Ectodermal cell (in vitro differentiated cells): ENCODE results near the gene SDCCAG8.

Experiments
- H3K27ac ChIP-seq: 2 replicates; pipeline ENCODE4 v1.7.0; 2013; ENCODE audit warnings: mild to moderate bottlenecking, low read depth, low read length; ENCODE audit not compliant: insufficient read depth, poor library complexity, severe bottlenecking
- H3K27me3 ChIP-seq: 2 replicates; pipeline ENCODE4 v1.7.0; 2013; ENCODE audit warnings: mild to moderate bottlenecking, low read length; ENCODE audit not compliant: insufficient read depth, control insufficient read depth, poor library complexity, severe bottlenecking
- H3K36me3 ChIP-seq: one replicate; pipeline ENCODE4 v1.7.0; 2013; ENCODE audit warnings: low read length; ENCODE audit not compliant: control insufficient read depth, insufficient read depth
- H3K4me1 ChIP-seq: one replicate; pipeline ENCODE4 v1.7.0; 2013; ENCODE audit warnings: low read length; ENCODE audit not compliant: control insufficient read depth, insufficient read depth
- H3K4me3 ChIP-seq: 2 replicates; pipeline ENCODE4 v1.7.0; 2013; ENCODE audit warnings: low read depth, low read length, control low read depth; ENCODE audit not compliant: insufficient read depth
- H3K9me3 ChIP-seq: 2 replicates; pipeline ENCODE4 v1.7.0; 2013; ENCODE audit warnings: mild to moderate bottlenecking, low read length, moderate library complexity; ENCODE audit not compliant: control insufficient read depth
- WGBS, 2 experiments: methylation state at CpG; one replicate each; pipeline ENCODE4 v1.1.7; 2013; ENCODE audit warnings: missing lambda C conversion rate in 2 of 2; 5-methylcytosine and 5-hydroxymethylcytosine counted together

SDCCAG8 gene

GRCh38 chr1:243443557-243443956, 187.7 kb downstream of the SDCCAG8 start:
- H3K4me3 ChIP-seq: no peak overlapping the region
- no peaks in the 10 kb centered on the region for H3K9me3 ChIP-seq
- WGBS, 2 experiments: 95 to 97% methylated on average over 4 of the region's 4 CpGs
- no peaks in the 10 kb centered on the region for H3K36me3 ChIP-seq
- no peaks in the 10 kb centered on the region for H3K27me3 ChIP-seq
- peaks cover 8% of the 10 kb centered on the region for H3K4me1 ChIP-seq
- H3K27ac ChIP-seq: no peak overlapping the region

GRCh38 chr1:243447347-243447746, 191.5 kb downstream of the SDCCAG8 start:
- Histone ChIP-seq H3K9me3 (no peaks in the 10 kb centered on the region), H3K27ac (no peak overlapping the region), H3K36me3 (no peaks in the 10 kb centered on the region), H3K4me3 (no peak overlapping the region), H3K4me1 (peaks cover 3% of the 10 kb centered on the region), H3K27me3 (no peaks in the 10 kb centered on the region)
- WGBS, 2 experiments: 60 to 95% methylated on average over 1 to 3 of the region's 3 CpGs

- 87% methylated on average over 4 of the region's 4 CpGs for WGBS, 2 experiments
- Histone ChIP-seq H3K9me3 (no peaks in the 10 kb centered on the region), H3K27ac (no peak overlapping the region), H3K4me1 (no peaks in the 10 kb centered on the region), H3K27me3 (no peaks in the 10 kb centered on the region), H3K4me3 (no peak overlapping the region), H3K36me3 (no peaks in the 10 kb centered on the region)
These were observed 192.0 kb downstream of the SDCCAG8 start for GRCh38 chr1:243447844-243448243.

GRCh38 chr1:243449373-243449772, 193.5 kb downstream of the SDCCAG8 start:
- no peak overlapping the region for H3K4me3 ChIP-seq
- H3K27me3 ChIP-seq: no peaks in the 10 kb centered on the region
- no peaks in the 10 kb centered on the region for H3K9me3 ChIP-seq
- 92 to 94% methylated on average over 6 of the region's 6 CpGs for WGBS, 2 experiments
- H3K4me1 ChIP-seq: no peaks in the 10 kb centered on the region
- no peaks in the 10 kb centered on the region for H3K36me3 ChIP-seq
- no peak overlapping the region for H3K27ac ChIP-seq

GRCh38 chr1:243452092-243452491, 196.3 kb downstream of the SDCCAG8 start:
- no peaks in the 10 kb centered on the region for H3K27me3 ChIP-seq
- H3K36me3 ChIP-seq: no peaks in the 10 kb centered on the region
- H3K9me3 ChIP-seq: no peaks in the 10 kb centered on the region
- no peaks in the 10 kb centered on the region for H3K4me1 ChIP-seq
- no peak overlapping the region for H3K27ac ChIP-seq
- H3K4me3 ChIP-seq: no peak overlapping the region
- WGBS, 2 experiments: 90 to 95% methylated on average over 2 of the region's 2 CpGs

- H3K4me3 ChIP-seq: no peak overlapping the region
- no peaks in the 10 kb centered on the region for H3K4me1 ChIP-seq
- no peak overlapping the region for H3K27ac ChIP-seq
- WGBS, 2 experiments: 95 to 96% methylated on average over 16 of the region's 17 CpGs
- H3K27me3 ChIP-seq: no peaks in the 10 kb centered on the region
- no peaks in the 10 kb centered on the region for H3K36me3 ChIP-seq
- no peaks in the 10 kb centered on the region for H3K9me3 ChIP-seq
These were observed 198.6 kb downstream of the SDCCAG8 start for GRCh38 chr1:243454328-243454997.

GRCh38 chr1:243455760-243456651, 200.2 kb downstream of the SDCCAG8 start:
- H3K27ac ChIP-seq: no peak overlapping the region

GRCh38 chr1:243457363-243457982, 201.6 kb downstream of the SDCCAG8 start:
- Histone ChIP-seq H3K4me3 (no peak overlapping the region), H3K36me3 (no peaks in the 10 kb centered on the region), H3K27me3 (no peaks in the 10 kb centered on the region), H3K9me3 (no peaks in the 10 kb centered on the region), H3K4me1 (no peaks in the 10 kb centered on the region), H3K27ac (no peak overlapping the region)
- 94 to 96% methylated on average over 9 of the region's 9 CpGs for WGBS, 2 experiments

More at GRCh38 chr1:243455760-243456651, 200.2 kb downstream of the SDCCAG8 start:
- Histone ChIP-seq H3K27me3 (no peaks in the 10 kb centered on the region), H3K36me3 (no peaks in the 10 kb centered on the region), H3K4me3 (no peak overlapping the region), H3K9me3 (no peaks in the 10 kb centered on the region), H3K4me1 (no peaks in the 10 kb centered on the region)
- 97% methylated on average over 11 of the region's 11 CpGs for WGBS, 2 experiments

- H3K4me3 ChIP-seq: no peak overlapping the region
- no peaks in the 10 kb centered on the region for H3K27me3 ChIP-seq
- H3K36me3 ChIP-seq: no peaks in the 10 kb centered on the region
- 98% methylated on average over 3 of the region's 3 CpGs for WGBS, 2 experiments
- H3K9me3 ChIP-seq: no peaks in the 10 kb centered on the region
- no peak overlapping the region for H3K27ac ChIP-seq
- H3K4me1 ChIP-seq: no peaks in the 10 kb centered on the region
These were observed 203.2 kb downstream of the SDCCAG8 start for GRCh38 chr1:243459059-243459458.

- Histone ChIP-seq H3K4me3 (no peak overlapping the region), H3K27me3 (no peaks in the 10 kb centered on the region), H3K9me3 (no peaks in the 10 kb centered on the region), H3K36me3 (no peaks in the 10 kb centered on the region), H3K4me1 (no peaks in the 10 kb centered on the region), H3K27ac (no peak overlapping the region)
- 96 to 97% methylated on average over 4 of the region's 4 CpGs for WGBS, 2 experiments
These were observed 205.9 kb downstream of the SDCCAG8 start for GRCh38 chr1:243461700-243462099.
